Brain microvascular endothelial cell (primary cell): ENCODE data around the gene ZBTB46.
A peak's percentile ranks its signal among the peaks of the same experiment; 100 is the strongest.
"Not testable (repeated sequence)": the region's sequence is repeated elsewhere in the genome, so short reads cannot be mapped to it uniquely, and the experiment has no call there.

ENCODE experiments used
- DNase-seq: peaks from one replicate; pipeline ENCODE4 v3.0.0-alpha.2; 2020
- H3K27ac ChIP-seq: fragments of 250-450 bp; sonication (Bioruptor Pico); 2 replicates; pipeline ENCODE4 v1.5.1; 2020; ENCODE audit warnings: mild to moderate bottlenecking, moderate library complexity
- H3K27me3 ChIP-seq: fragments of 250-450 bp; sonication (Bioruptor Pico); replicated peaks from 2 replicates; pipeline ENCODE4 v1.5.1; 2020; ENCODE audit warnings: mild to moderate bottlenecking
- H3K36me3 ChIP-seq: fragments of 250-450 bp; sonication (Bioruptor Pico); replicated peaks from 2 replicates; pipeline ENCODE4 v1.5.1; 2020; ENCODE audit warnings: mild to moderate bottlenecking
- H3K4me3 ChIP-seq: 2 replicates; pipeline ENCODE4 v1.5.1; 2011; ENCODE audit warnings: low read depth, mild to moderate bottlenecking, control low read depth, low read length, moderate library complexity
- in situ Hi-C: cut with HindIII; loops from 2 replicates; pipeline ENCODE4 v1.10.0; 2017; ENCODE audit warnings: low sequenced_read_pairs, low pct_ligation_motif_present
- TF ChIP-seq, protein P1 (sequence below): IDR thresholded peaks from 2 replicates; pipeline ENCODE4 v1.5.1; 2011; ENCODE audit warnings: low read depth, mild to moderate bottlenecking, moderate library complexity, low read length, control low read depth, inconsistent platforms; ENCODE audit errors: missing control alignments

The ZBTB46 gene

DNA sequence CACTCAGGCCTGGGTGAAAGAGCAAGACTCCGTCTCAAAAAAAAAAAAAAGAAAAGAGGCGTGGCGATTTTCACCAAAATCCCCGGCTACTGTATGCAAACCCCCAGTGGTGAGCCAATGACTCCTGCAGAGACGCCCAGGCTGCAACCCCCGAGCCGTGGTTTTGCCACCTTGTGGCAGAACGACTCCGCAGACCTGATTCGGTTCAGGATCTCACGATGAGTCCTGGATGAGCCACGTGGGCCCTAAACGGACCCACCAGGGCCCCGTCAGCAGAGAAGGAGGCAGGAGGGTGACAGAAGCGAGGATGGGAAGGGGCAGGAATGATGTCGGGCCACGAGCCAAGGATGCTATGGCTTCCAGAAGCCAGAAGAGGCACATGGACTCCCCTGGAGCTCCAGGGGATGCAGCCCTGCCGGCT lies 49.0 kb downstream of the ZBTB46 start:
- no peak overlapping the region for H3K4me3 ChIP-seq
- no peak for DNase-seq
- H3K27ac ChIP-seq = no peak overlapping the region
- in situ Hi-C loops = no loop called here
- no peaks in the 10 kb centered on the region for H3K27me3 ChIP-seq
- TF ChIP-seq, protein P1, sequence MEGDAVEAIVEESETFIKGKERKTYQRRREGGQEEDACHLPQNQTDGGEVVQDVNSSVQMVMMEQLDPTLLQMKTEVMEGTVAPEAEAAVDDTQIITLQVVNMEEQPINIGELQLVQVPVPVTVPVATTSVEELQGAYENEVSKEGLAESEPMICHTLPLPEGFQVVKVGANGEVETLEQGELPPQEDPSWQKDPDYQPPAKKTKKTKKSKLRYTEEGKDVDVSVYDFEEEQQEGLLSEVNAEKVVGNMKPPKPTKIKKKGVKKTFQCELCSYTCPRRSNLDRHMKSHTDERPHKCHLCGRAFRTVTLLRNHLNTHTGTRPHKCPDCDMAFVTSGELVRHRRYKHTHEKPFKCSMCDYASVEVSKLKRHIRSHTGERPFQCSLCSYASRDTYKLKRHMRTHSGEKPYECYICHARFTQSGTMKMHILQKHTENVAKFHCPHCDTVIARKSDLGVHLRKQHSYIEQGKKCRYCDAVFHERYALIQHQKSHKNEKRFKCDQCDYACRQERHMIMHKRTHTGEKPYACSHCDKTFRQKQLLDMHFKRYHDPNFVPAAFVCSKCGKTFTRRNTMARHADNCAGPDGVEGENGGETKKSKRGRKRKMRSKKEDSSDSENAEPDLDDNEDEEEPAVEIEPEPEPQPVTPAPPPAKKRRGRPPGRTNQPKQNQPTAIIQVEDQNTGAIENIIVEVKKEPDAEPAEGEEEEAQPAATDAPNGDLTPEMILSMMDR = no peak
- H3K36me3 ChIP-seq = no peaks in the 10 kb centered on the region

DNA sequence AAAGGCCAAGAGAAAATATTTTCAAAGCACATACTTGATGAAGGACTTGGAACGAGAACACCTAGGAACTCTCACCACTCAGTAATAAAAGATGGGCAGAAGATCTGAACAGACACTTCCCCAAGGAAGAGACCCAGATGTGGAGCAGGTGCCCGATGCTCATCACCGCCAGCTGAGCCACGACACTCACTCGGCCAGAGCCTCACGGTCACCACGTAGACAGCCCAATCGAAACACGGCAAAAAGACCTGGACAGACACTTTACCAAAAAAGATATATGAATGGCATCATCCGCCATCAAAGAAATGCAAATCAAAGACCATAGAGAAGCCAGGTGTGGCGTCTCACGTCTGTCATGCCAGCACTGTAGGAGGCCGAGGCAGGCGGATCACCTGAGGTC lies 49.9 kb downstream of the ZBTB46 start:
- in situ Hi-C loops = no loop called here
- no peaks in the 10 kb centered on the region for H3K36me3 ChIP-seq
- H3K27ac ChIP-seq = no peak overlapping the region
- H3K4me3 ChIP-seq = no peak overlapping the region
- TF ChIP-seq, protein P1 = no peak
- H3K27me3 ChIP-seq = no peaks in the 10 kb centered on the region
- no peak for DNase-seq

DNA sequence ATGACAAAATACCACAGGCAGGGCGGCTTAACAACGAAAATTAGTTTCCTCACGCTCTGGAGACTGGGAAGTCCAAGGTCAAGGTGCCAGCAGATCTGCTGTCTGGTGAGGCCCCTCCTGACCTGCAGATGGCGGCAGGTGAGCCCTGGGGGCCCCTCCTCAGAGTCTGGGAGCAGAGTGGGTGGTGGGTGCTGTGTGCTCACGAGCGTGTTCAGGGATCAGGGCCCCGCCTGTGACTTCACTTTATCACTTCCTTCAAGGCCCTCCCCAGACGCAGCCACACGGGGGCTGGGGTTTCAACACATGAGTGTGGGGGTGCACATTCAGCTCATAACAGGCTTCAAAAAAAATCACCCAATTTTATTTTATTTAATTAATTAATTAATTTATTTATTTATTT lies 52.2 kb downstream of the ZBTB46 start:
- TF ChIP-seq, protein P1 = peak; percentile 6
- H3K36me3 ChIP-seq = no peaks in the 10 kb centered on the region
- H3K27me3 ChIP-seq = no peaks in the 10 kb centered on the region
- H3K27ac ChIP-seq = no peak overlapping the region
- DNase-seq = no peak
- in situ Hi-C loops = no loop called here
- H3K4me3 ChIP-seq = no peak overlapping the region

DNA sequence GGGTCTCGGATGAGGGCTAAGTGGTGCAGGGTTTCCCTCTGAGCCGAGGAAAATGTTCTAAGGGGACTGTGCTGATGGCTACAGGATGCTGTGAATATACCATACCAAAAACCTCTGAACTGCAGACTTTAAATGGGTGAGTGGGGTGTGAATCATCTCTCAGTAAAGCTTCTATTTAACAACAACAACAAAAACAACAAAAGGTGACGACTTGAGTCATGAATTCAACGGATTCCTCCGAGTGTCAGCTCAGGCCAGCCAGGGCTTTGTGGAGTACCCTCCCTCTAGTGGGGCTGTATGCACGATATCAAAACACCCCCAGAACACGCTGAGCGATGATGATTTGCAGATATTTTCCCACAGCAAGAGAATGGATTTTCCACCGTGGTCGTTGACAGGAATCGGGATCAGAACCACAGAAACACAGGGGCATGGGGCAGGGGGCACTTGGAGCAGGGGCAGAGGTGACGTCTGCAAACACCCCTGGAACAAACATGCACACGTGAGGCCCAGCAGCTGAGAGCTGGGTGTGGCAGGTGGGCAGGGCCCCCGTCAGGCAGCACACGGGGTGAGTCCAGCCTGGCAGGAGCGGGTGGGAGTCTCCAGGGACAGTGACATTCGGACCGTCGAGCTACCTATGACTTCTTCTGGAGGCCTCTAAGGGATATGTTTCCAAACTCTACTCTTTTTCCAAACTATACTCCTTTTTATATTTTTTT lies 52.9 kb downstream of the ZBTB46 start:
- H3K27me3 ChIP-seq = no peaks in the 10 kb centered on the region
- no peak overlapping the region for H3K27ac ChIP-seq
- no peaks in the 10 kb centered on the region for H3K36me3 ChIP-seq
- in situ Hi-C loops = no loop called here
- TF ChIP-seq, protein P1 = no peak
- DNase-seq = no peak
- H3K4me3 ChIP-seq = no peak overlapping the region

DNA sequence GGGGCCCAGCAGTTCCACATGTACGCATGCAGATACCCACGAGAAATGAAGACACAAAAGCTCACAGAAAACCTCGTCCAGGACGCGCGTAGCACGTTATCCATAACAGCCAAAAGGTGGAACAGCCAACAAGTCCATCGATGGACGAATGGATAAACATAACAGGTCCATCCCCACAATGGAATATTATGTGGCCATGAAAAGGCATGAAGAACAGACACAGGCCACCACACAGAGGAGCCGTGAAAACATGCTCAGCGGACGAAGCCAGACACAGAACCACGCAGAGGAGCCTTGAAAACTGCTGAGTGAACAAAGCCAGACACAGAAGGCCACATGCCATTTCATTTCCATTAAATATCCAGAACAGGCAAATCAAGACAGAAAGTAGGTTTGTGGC lies 53.5 kb downstream of the ZBTB46 start:
- in situ Hi-C loops = no loop called here
- Histone ChIP-seq H3K27ac (no peak overlapping the region), H3K4me3 (no peak overlapping the region), H3K36me3 (no peaks in the 10 kb centered on the region), H3K27me3 (no peaks in the 10 kb centered on the region)
- TF ChIP-seq, protein P1 = no peak
- DNase-seq = no peak

DNA sequence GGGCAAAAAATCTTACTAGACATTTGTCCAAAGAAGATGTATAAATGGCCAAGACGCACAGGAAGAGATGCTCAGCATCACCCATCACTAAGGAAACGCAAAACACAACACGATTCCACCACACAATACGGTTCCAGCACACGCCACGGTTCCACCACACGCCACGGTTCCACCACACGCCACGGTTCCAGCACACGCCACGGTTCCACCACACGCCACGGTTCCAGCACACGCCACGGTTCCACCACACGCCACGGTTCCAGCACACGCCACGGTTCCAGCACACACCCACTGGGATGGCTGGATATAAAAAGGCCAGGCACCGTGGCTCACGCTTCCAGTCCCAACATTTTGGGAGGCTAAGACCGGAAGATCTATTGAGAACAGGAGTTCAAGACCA lies 54.2 kb downstream of the ZBTB46 start:
- DNase-seq, in situ Hi-C loops, H3K27ac ChIP-seq, H3K27me3 ChIP-seq, H3K36me3 ChIP-seq, H3K4me3 ChIP-seq: not testable (repeated sequence)
